ENCODE results near the gene PRKCB.
A peak's percentile ranks its signal among the peaks of the same experiment; 100 is the strongest.
"Not testable (repeated sequence)": the region's sequence is repeated elsewhere in the genome, so short reads cannot be mapped to it uniquely, and the experiment has no call there.

Gene PRKCB

DNA sequence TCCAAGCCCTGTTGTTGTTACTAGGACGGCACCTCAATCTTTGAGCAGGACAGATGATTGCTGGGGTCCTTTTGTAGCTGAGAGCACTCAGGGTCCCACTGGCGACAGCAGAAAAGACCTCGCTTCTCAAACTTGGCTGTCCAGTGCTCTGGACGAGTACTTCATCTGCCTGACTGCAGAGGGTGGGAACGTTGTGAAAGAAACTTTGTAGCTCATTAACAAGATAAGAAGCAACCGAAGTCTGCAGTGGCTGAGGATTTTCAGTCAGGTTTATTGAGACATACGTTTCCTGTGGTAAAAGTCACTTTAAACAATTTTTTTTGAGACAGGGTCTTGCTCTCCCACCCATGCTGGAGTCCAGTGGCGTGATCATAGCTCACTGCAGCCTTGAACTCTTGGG lies 191.7 kb downstream of the PRKCB start:
- TF ChIP-seq, protein P1, sequence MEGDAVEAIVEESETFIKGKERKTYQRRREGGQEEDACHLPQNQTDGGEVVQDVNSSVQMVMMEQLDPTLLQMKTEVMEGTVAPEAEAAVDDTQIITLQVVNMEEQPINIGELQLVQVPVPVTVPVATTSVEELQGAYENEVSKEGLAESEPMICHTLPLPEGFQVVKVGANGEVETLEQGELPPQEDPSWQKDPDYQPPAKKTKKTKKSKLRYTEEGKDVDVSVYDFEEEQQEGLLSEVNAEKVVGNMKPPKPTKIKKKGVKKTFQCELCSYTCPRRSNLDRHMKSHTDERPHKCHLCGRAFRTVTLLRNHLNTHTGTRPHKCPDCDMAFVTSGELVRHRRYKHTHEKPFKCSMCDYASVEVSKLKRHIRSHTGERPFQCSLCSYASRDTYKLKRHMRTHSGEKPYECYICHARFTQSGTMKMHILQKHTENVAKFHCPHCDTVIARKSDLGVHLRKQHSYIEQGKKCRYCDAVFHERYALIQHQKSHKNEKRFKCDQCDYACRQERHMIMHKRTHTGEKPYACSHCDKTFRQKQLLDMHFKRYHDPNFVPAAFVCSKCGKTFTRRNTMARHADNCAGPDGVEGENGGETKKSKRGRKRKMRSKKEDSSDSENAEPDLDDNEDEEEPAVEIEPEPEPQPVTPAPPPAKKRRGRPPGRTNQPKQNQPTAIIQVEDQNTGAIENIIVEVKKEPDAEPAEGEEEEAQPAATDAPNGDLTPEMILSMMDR (IDR thresholded peaks at IDR 0.05; ENCODE audit: control insufficient read depth, extremely low read depth, insufficient read depth), result no peak
- H3K4me3 ChIP-seq (ENCODE audit: low read depth, low read length), result no peak overlapping the region
- no peak for DNase-seq (ENCODE audit: low read depth)

DNA sequence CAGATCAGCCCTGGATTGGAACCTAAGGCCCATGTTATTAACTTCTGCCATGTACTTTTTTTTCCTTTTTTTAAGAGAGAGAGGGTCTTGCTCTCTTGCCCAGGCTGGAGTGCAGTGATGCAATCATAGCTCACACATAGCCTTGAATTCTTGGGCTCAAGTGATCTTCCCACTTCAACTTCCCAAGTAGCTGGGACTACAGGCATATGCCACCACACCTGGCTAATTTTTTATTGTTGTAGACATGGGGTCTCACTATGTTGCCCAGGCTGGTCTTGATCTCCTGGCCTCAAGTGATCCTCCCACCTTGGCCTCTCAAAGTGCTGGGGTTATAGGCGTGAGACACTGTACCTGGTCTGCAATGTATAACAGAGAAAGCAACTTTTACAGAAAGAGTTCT lies 194.1 kb downstream of the PRKCB start:
- not testable (repeated sequence) for H3K4me3 ChIP-seq (ENCODE audit: low read depth, low read length); DNase-seq (ENCODE audit: low read depth)

DNA sequence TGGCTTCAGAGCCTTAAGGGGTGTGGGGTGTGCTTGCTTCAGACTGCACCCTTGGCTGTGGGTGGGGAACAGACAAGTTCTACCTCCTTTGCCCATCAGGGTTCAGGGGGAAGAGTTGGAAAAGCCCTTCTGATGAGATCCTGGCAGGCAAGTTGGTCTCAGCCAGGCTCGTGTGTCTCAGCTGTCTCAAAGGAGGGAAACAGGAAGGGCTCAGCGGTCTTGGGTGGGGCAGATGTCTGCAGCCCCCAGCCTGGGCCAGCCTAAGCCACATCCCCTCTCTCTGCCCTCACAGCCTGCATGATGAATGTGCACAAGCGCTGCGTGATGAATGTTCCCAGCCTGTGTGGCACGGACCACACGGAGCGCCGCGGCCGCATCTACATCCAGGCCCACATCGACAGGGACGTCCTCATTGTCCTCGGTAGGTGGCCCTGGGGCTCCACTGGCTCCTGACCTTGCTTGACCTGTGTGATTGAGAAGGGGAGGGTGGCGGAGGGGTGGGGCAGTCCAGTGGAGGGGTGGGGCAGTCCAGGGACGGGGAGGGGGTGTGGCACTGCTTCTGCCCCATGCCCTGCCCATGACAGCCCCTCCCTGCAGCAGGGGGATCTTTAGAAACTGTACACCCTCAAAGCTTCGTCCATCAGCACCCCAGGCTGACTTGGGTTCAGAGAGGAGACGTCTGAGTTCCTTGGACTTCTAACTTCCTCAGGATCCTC lies 199.5 kb downstream of the PRKCB start:
- DNase-seq (ENCODE audit: low read depth), result no peak
- TF ChIP-seq, protein P1 (IDR thresholded peaks at IDR 0.05; ENCODE audit: control insufficient read depth, extremely low read depth, insufficient read depth), result no peak
- H3K4me3 ChIP-seq (ENCODE audit: low read depth, low read length), result no peak overlapping the region

DNA sequence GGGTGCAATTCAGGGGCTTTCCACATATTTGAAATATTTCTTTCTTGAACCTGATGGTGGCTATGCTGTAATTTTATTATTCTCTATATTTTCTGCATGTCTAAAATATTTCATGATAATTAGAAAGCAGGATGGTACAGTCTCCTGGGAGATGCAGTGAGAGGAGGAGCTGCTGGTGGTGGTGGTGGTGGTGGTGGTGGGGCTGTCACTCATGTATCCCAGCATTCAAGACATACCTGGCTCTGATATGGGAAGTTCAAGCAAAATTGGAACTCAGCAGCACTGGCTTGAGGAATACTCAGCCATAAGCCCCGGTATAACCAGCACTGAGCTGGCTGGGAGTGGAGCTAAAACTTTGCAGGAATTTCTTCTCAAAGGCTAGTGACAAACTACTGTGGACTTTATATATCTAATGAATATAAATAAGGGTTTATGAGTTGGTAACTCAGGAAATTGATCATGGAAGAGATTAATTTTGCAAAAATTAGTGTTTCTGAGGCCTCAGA lies 200.3 kb downstream of the PRKCB start:
- no peak for DNase-seq (ENCODE audit: low read depth)
- TF ChIP-seq, protein P1 (IDR thresholded peaks at IDR 0.05; ENCODE audit: control insufficient read depth, extremely low read depth, insufficient read depth), result no peak
- no peak overlapping the region for H3K4me3 ChIP-seq (ENCODE audit: low read depth, low read length)

DNA sequence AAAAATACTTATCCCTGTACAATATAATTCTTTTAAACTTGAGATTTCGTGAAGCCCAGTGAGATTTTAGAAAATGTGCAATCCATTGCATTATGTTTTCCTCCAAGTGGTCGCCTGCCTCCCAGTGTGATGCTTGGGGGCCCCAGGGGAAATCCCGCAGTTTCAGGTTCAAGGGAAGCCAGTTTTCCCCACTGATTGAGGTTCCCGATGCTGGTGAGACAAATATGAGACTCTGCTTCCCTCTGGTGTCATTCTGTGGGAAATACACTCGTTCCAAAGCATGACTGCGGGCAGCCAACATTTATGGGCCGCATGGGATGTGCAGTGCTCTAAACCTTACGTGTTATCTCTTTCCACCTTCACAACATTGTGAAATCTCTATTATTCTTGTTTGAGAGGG lies 200.8 kb downstream of the PRKCB start:
- peak; percentile 8 for DNase-seq (ENCODE audit: low read depth)
- no peak overlapping the region for H3K4me3 ChIP-seq (ENCODE audit: low read depth, low read length)
- TF ChIP-seq, protein P1 (IDR thresholded peaks at IDR 0.05; ENCODE audit: control insufficient read depth, extremely low read depth, insufficient read depth), result peak; percentile 95

DNA sequence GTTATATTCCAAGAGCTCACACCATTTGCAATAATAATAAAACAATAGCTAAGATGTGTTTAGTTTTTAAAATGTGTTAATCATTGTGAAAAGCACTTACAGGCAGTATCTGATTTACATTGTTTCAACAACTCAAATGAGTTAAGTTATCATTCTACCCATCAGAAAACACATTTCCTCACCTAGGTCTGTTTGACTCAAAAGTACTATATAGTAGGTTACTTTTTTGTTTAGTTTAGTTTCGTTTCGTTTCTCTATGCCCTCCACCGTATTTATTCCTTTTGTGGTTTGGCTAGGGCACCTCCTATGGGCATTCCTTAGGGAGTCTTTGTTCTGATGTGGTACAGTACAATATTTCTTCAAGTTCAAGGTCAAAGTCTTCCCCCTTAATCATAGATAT lies 201.6 kb downstream of the PRKCB start:
- no peak for DNase-seq (ENCODE audit: low read depth)
- TF ChIP-seq, protein P1 (IDR thresholded peaks at IDR 0.05; ENCODE audit: control insufficient read depth, extremely low read depth, insufficient read depth), result no peak
- no peak overlapping the region for H3K4me3 ChIP-seq (ENCODE audit: low read depth, low read length)

DNA sequence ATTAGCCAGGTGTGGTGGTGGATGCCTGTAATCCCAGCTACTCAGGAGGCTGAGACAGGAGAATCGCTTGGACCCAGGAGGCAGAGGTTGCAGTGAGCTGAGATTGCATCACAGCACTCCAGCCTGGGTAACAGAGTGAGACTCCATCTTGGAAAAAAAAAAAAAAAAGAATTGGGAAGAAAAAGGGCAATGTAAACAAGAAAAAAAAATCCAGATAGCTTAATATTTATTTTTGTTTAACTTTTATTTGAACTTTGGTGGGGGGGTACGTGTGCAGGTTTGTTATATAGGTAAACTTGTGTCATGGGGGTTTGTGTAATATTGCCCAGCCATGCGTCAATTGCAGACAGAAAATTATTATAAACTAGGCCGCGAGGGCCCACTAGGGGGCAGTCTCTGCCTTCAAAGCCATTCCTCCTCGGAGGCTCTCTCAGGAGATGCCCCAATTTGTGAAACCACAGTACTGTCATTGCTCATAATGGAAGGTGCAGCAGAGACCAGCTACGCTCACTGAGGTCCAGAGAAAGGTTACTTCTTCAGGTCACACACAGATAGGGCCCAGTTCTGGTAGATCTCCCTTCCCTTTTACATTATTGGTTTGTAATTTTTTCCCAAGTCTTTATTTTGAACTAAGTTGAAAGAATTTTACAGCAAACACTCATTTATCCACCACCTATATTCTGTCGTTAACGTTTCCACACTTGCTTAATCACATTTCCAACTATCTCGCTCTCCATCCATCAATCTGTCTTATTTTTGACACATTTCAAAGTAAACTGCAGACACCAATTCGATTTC lies 206.2 kb downstream of the PRKCB start:
- TF ChIP-seq, protein P1 (IDR thresholded peaks at IDR 0.05; ENCODE audit: control insufficient read depth, extremely low read depth, insufficient read depth), result peak; percentile 75
- H3K4me3 ChIP-seq (ENCODE audit: low read depth, low read length), result no peak overlapping the region
- peak; percentile 7 for DNase-seq (ENCODE audit: low read depth)

All from LNCaP clone FGC (cell line).